A172 (cell line): Measurements from ENCODE around the gene CCDC85A. TPM values are rescaled to one million over a fixed set of nuclear protein-coding genes. Genes with fewer than 3 reads are reported as not detected.
"Not testable (repeated sequence)": the region's sequence is repeated elsewhere in the genome, so short reads cannot be mapped to it uniquely, and the experiment has no call there.

ENCODE experiments used
- DNase-seq: peaks from one replicate; pipeline ENCODE4 v3.0.0-alpha.2; 2015; ENCODE audit warnings: low spot score
- total RNA-seq: library from RNA; depleted of rRNA; stranded (reverse); fragments of >200 nt; shearing (Covaris generic); gene quantifications from 2 replicates; pipeline ENCODE4 v1.2.3, GENCODE V29; 2014; rRNA removed

Gene CCDC85A
- total RNA-seq: 13.1 and 14.0 TPM in 2 replicates

GRCh38 chr2:56183643-56184499 lies at the start of gene CCDC85A:
Gene CCDC85A (plus strand): TSS chr2:56183990. CDS start chr2:56184625, 635 bp downstream.
- DNase-seq: peak; percentile 83

DNA sequence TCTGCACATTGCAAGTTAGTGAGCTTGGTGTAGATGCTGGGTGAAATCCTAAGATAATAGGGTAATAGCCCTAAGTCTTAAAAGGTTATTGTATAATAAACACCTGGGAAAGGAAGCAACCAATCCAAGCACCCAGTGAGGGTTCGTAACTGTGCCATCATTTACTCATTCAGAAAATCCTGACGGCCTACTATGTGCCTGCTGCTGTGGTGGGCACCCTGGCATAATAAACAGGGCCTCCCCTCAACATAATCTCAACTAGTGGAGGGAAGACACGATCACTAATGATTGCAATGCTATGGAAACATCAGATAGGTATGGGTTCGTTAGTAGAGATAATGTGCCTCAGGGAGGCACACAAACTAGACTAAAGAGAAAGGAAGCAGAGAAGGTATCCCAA lies 48.9 kb upstream of the CCDC85A start:
- no peak for DNase-seq

DNA sequence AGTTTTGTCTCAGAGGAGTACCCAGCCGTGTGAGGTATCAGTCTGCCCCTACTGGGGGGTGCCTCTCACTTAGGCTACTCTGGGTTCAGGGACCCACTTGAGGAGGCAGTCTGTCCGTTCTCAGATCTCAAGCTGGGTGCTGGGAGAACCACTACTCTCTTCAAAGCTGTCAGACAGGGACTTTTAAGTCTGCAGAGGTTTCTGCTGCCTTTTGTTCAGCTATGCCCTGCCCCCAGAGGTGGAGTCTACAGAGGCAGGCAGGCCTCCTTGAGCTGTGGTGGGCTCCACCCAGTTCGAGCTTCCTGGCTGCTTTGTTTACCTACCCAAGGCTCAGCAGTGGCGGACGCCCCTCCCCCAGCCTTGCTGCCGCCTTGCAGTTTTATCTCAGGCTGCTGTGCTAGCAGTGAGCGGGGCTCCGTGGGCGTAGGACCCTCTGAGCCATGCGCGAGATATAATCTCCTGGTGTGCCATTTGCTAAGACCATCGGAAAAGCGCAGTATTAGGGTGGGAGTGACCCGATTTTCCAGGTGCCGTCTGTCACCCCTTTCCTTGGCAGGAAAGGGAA lies 41.2 kb upstream of the CCDC85A start:
- not testable (repeated sequence) for DNase-seq

DNA sequence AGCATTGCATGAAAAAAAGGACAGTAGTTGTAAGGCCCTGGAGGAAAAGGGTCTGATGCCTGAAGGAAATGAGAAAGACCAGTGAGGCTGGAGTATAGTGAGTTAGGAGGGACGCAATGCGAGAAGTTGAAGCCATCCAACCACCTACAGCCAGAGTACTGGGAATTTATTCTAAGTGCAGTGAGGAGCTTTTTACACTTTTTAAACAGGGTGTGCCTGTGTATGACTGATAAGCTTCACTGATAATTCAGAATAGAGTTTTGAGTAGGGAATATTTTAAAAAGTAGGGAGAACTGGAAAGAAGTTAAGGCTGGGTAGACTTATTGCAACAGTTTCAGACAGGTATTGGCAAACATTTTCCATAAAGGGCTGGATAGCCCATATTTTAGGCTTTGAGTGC lies 35.9 kb upstream of the CCDC85A start:
- no peak for DNase-seq

- DNase-seq: no peak
Measured at GRCh38 chr2:56148825-56149224, 35.0 kb upstream of the CCDC85A start.

DNA sequence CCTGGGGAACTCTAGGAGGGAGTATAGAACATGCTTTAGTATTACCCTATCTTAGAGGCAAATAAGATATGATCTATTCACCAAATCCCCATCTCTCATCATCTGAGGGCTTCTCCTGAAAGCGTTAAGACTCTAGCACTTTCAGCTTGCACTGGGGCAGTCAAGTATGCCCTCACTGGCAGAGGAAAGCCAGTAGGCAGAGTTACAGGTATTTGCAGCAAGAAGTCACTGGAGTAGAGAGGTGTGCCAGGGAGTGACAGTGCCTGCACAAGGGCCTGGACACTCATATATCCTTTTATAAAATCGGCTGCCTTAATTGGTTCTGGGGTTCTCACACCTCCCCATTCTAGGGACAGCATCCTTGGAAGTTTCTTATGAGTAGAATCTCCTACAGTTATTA lies 31.9 kb upstream of the CCDC85A start:
- no peak for DNase-seq

DNA sequence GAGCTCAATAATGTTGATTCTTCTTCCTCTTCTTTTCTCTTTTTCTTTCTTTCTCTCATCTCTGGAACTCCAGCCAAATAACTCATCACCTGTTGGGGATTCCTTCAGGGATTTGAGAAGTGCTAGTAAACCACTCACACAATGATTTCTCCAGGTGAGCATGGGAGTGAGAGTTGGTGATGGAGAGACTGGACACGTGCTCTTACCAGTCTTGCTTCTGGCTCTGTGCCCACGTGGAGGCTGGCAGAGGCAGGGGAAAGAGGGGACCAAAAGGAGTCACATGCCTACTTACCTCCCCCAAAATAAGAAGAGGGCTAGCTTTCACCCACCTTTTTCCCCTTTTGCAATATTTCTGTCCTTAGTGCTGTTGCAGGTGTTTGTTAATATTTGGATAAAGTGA lies 28.6 kb upstream of the CCDC85A start:
- DNase-seq: no peak

DNA sequence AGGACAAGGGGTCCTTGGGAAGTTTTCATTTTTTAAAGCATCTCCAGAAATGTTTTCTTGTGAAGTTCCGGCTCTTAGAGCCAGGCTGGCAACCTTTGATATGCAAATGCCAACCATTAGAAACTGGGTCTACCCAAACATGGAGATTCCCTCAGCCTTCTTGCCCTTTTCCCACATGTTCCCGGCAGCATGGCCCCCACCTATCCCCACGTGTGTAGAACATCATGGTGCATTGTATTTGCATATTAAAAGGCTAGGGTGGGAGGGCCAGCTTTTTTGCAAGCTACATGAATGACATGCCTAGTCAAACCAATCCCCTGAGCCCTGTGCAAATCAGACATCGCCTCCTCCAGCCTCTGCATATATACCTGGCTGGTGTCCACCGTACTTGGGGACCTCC lies 23.9 kb upstream of the CCDC85A start:
- DNase-seq: not testable (repeated sequence)

- peak; percentile 45 for DNase-seq
Measured at GRCh38 chr2:56167616-56168562, 15.9 kb upstream of the CCDC85A start.

DNA sequence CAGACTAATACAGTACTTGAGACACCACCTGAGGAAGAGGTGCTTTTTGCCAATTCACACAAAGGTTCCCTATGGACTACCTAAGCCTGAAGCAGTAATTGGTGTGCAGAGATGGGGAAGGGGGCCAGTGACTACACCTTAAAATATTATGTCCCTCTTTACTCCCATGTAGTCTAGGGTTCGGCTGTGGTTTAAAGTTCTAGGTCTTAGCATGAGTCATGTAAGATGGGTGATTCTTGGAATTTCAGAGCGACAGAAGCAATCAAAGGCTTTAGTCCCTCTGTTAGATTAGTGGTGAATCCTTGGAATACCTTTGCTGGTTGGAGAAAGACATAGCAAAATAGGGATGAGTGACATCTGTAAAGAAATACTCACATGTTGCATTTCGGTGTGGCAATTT lies 14.3 kb upstream of the CCDC85A start:
- peak; percentile 14 for DNase-seq

- DNase-seq: no peak
Measured at GRCh38 chr2:56170504-56170903, 13.3 kb upstream of the CCDC85A start.

GRCh38 chr2:56170988-56171387 lies 12.8 kb upstream of the CCDC85A start:
- no peak for DNase-seq

- DNase-seq: no peak
Measured at GRCh38 chr2:56175779-56176178, 8.0 kb upstream of the CCDC85A start.

GRCh38 chr2:56177420-56178220 lies 6.2 kb upstream of the CCDC85A start:
- no peak for DNase-seq

- no peak for DNase-seq
Measured at GRCh38 chr2:56179931-56180330, 3.9 kb upstream of the CCDC85A start.

DNA sequence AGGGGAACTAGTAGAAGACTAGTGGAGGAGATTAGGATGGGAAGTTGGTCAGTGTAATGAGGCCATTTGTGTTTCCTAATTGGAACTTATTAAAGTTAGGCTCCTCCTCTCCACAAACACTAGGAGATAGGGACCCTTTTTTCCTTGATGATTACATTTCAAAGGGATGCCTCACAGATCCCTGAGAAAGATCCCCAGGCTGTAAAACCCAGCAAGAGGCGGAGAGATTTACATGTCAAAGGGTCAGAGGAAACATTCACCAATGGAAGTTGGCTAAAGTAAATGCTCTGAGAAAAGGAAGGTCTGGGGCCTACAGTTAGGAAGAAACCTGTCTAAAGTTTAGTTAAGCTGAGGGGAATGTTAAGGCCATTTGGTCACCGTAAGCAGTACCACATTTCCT lies 1.4 kb upstream of the CCDC85A start:
- DNase-seq: no peak

- DNase-seq: no peak
Measured at GRCh38 chr2:56184500-56185011, 766 bp downstream of the CCDC85A start.

DNA sequence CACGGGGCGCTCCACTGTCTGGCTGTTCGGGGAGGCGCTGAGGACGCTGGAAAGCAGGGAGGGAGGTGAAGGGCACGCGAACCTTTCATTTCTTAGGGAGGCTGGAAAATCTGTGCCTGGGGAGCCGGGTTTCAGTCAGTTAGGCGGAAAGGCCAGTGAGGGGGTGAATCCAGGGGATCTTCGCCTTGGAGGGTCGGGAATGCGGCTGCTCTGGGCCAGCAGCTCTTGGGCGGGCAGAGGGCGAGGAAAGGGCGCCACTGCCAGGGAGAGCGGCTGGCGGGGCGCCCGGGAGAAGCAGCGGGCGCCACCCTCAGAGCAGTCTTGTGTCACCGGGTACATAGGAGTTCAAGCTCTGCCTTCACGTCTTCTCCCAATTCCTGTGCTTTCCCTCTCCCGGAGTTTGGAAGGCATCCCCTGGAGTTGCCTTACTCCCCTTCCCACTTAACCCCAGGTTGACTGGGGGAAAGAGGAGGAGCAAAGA lies 1.4 kb downstream of the CCDC85A start:
- peak; percentile 36 for DNase-seq

DNA sequence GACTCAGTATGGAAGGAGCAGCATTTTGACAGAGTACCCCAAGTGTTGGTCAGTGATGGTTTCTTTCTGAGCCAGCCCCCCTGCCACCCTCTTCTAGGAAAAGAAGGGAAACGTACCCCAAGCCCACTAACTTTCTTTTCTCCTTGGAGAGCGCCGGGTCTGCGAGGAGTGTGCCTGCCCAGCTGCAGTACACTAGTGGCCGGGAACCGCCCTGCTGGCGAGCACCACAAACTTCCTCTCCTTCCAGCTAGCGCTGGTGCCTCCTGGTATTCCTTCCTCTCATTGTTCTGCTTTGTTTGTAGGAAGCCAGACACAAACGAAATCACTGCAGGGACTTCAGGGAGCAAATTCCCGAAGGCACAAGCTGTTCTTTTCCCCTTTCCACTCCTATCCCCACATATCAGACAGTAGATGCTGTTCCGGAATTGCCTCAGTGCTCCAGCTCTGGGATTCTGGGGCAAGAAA lies 1.8 kb downstream of the CCDC85A start:
- DNase-seq: peak; percentile 56

DNA sequence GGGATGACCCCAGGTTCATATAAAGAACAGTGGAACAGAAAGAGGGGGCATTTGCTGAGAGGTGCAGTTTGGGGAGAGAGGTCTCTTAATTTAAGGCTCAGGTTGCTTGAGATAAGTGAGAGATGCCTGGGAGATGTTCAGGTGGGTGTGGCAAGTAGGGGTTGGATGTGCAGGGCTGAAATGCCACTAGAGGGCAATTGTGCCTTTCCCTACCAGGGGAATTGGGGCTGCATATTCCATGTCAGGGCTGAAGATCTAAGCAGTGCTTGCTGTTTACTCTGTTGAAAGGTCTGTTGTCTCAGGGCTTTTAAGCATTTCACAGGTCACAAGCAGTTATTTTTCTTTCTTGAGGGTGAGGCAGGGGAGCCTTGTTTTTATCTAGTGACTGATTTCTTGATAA lies 7.8 kb downstream of the CCDC85A start:
- peak; percentile 76 for DNase-seq
